Hippocampal formation (tissue), 2 donors: ENCODE measurements around the gene VPREB3.

Experiments
- DNase-seq, 2 donors: peaks; one replicate each; lab custom pipeline; 2025; lab: John Stamatoyannopoulos, UW

The VPREB3 gene

GRCh38 chr22:23754220-23754919 is at the start of gene VPREB3:
VPREB3 (minus strand) TSS chr22:23754425; CDS start chr22:23754363, 62 bp downstream.
- DNase-seq, result no peak

- DNase-seq, result no peak
Observed at GRCh38 chr22:23803001-23803819, 49.0 kb upstream of the VPREB3 start.

GRCh38 chr22:23801886-23802377 is 47.7 kb upstream of the VPREB3 start:
- DNase-seq, result no peak

GRCh38 chr22:23801238-23801821 is 47.1 kb upstream of the VPREB3 start:
- no peak for DNase-seq

GRCh38 chr22:23800297-23801237 is 46.3 kb upstream of the VPREB3 start:
- no peak for DNase-seq

- DNase-seq, result no peak
Observed at GRCh38 chr22:23796461-23796860, 42.2 kb upstream of the VPREB3 start.

- no peak for DNase-seq
Observed at GRCh38 chr22:23793326-23793725, 39.1 kb upstream of the VPREB3 start.

GRCh38 chr22:23791738-23792645 is 37.8 kb upstream of the VPREB3 start:
- DNase-seq, result no peak

- DNase-seq, result no peak
Observed at GRCh38 chr22:23790819-23791737, 36.9 kb upstream of the VPREB3 start.

- DNase-seq, result peak in 1 of 2 donors; percentile 10
Observed at GRCh38 chr22:23789638-23790037, 35.4 kb upstream of the VPREB3 start.

- DNase-seq, result no peak
Observed at GRCh38 chr22:23789121-23789520, 34.9 kb upstream of the VPREB3 start.

GRCh38 chr22:23787910-23788309 is 33.7 kb upstream of the VPREB3 start:
- DNase-seq, result no peak

- DNase-seq, result no peak
Observed at GRCh38 chr22:23787600-23787896, 33.3 kb upstream of the VPREB3 start.

- DNase-seq, result peak; percentile 67 to 76
Observed at GRCh38 chr22:23786752-23787599, 32.8 kb upstream of the VPREB3 start, which contains the start of gene SMARCB1. SMARCB1 (plus strand) TSS chr22:23786966; CDS start chr22:23787170, 204 bp downstream.

GRCh38 chr22:23786261-23786710 is 32.1 kb upstream of the VPREB3 start:
- no peak for DNase-seq

GRCh38 chr22:23784215-23784732 is 30.0 kb upstream of the VPREB3 start:
- DNase-seq, result no peak

- DNase-seq, result no peak
Observed at GRCh38 chr22:23783265-23784150, 29.3 kb upstream of the VPREB3 start.
